GM21360 (cell line): Measurements from ENCODE around the gene CDK14.

ENCODE experiments used
- ATAC-seq: cut with Tn5 transposase; IDR thresholded peaks from one replicate; pipeline ENCODE4 v1.9.1; 2021; ENCODE audit warnings: mild to moderate bottlenecking, moderate library complexity; ENCODE audit not compliant: unreplicated experiment

The CDK14 gene

GRCh38 chr7:91034459-91035368 is 438.6 kb downstream of the CDK14 start:
- ATAC-seq = no peak

GRCh38 chr7:91039033-91039432 is 442.9 kb downstream of the CDK14 start:
- peak; percentile 86 for ATAC-seq

GRCh38 chr7:91041141-91041540 is 445.0 kb downstream of the CDK14 start:
- no peak for ATAC-seq

GRCh38 chr7:91041901-91042484 is 445.9 kb downstream of the CDK14 start:
- no peak for ATAC-seq

- ATAC-seq = no peak
Measured at GRCh38 chr7:91043186-91043585, 447.1 kb downstream of the CDK14 start.

GRCh38 chr7:91043924-91044645 is 448.0 kb downstream of the CDK14 start:
- ATAC-seq = no peak

- no peak for ATAC-seq
Measured at GRCh38 chr7:91045606-91046005, 449.5 kb downstream of the CDK14 start.

GRCh38 chr7:91046322-91047089 is 450.4 kb downstream of the CDK14 start:
- ATAC-seq = no peak

- ATAC-seq = no peak
Measured at GRCh38 chr7:91047636-91048035, 451.5 kb downstream of the CDK14 start.

- ATAC-seq = peak; percentile 82
Measured at GRCh38 chr7:91050677-91051076, 454.6 kb downstream of the CDK14 start.

- ATAC-seq = no peak
Measured at GRCh38 chr7:91051966-91052365, 455.8 kb downstream of the CDK14 start.

- ATAC-seq = no peak
Measured at GRCh38 chr7:91054374-91054773, 458.3 kb downstream of the CDK14 start.

- no peak for ATAC-seq
Measured at GRCh38 chr7:91055219-91055618, 459.1 kb downstream of the CDK14 start.

GRCh38 chr7:91062713-91063112 is 466.6 kb downstream of the CDK14 start:
- no peak for ATAC-seq

GRCh38 chr7:91064052-91064451 is 467.9 kb downstream of the CDK14 start:
- ATAC-seq = no peak

GRCh38 chr7:91064938-91065337 is 468.8 kb downstream of the CDK14 start:
- no peak for ATAC-seq

GRCh38 chr7:91066627-91067026 is 470.5 kb downstream of the CDK14 start:
- ATAC-seq = no peak

- no peak for ATAC-seq
Measured at GRCh38 chr7:91067242-91067641, 471.1 kb downstream of the CDK14 start.

- no peak for ATAC-seq
Measured at GRCh38 chr7:91068136-91068795, 472.1 kb downstream of the CDK14 start.

- no peak for ATAC-seq
Measured at GRCh38 chr7:91069146-91069545, 473.0 kb downstream of the CDK14 start.
